Mucosa of rectum (tissue), 2 donors: ENCODE results near the gene COL1A1.

ENCODE experiments used
- H3K27ac ChIP-seq, 2 donors: one replicate each; pipeline ENCODE4 v1.7.0; 2013; ENCODE audit warnings: inconsistent platforms in 2 of 2, low read depth in 2 of 2, low read length in 2 of 2
- H3K27me3 ChIP-seq, 2 donors: one replicate each; pipeline ENCODE4 v1.7.0; 2013; ENCODE audit warnings: low read length in 2 of 2; ENCODE audit not compliant: control insufficient read depth in 2 of 2, insufficient read depth in 2 of 2
- H3K36me3 ChIP-seq, 2 donors: one replicate each; pipeline ENCODE4 v1.7.0; 2013; ENCODE audit warnings: low read length in 2 of 2; ENCODE audit not compliant: control insufficient read depth in 2 of 2, insufficient read depth in 2 of 2
- H3K4me1 ChIP-seq, 2 donors: one replicate each; pipeline ENCODE4 v1.7.0; 2013; ENCODE audit warnings: low read length in 2 of 2, mild to moderate bottlenecking in 1 of 2; ENCODE audit not compliant: control insufficient read depth in 2 of 2, insufficient read depth in 2 of 2
- H3K4me3 ChIP-seq, 2 donors: one replicate each; pipeline ENCODE4 v1.7.0; 2013; ENCODE audit warnings: low read length in 2 of 2
- H3K9ac ChIP-seq, 2 donors: one replicate each; pipeline ENCODE4 v1.7.0; 2013; ENCODE audit warnings: low read length in 2 of 2, low read depth in 1 of 2, mild to moderate bottlenecking in 1 of 2
- H3K9me3 ChIP-seq, 2 donors: one replicate each; pipeline ENCODE4 v1.7.0; 2013; ENCODE audit warnings: low read length in 2 of 2; ENCODE audit not compliant: control insufficient read depth in 2 of 2
- donor health status: healthy.
- donor health status: Normal muscosa, but diverticular disease.

Gene COL1A1

DNA sequence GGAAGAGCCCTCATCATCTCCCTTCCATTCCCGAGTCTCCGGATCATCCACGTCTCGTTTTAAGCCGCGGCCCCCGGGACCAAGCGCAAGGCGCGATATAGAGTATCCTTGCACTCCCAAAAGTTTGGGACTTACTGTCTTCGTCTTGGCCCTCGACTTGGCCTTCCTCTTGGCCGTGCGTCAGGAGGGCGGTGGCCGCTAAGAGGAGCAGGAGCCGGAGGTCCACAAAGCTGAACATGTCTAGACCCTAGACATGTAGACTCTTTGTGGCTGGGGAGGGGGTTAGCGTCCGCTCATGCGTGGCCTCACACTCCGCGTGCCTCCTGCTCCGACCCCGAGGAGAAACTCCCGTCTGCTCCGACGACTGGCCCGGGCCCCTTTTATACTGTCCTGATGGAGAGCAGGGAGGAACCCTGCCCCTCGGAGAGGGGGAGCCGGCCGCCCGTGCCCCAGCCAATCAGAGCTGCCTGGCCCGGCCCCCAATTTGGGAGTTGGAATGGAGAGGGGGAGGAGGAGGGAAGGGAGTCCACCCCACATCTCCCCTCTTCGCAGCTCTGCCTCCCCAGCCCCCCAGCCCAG, at the start of gene COL1A1:
Gene COL1A1 (minus strand): TSS at position 356 of the 579 bp plus-strand sequence. CDS start 118 bp downstream, at position 238.
- Histone ChIP-seq H3K9ac (peak within 1 kb of the TSS; percentile 66 to 68), H3K4me1 (peaks cover 13% of the 10 kb centered on the region in 2 donors), H3K27me3 (peaks cover 11 to 30% of the 10 kb centered on the region in 2 donors)

GRCh38 chr17:50248255-50248654, 46.8 kb upstream of the COL1A1 start:
- Histone ChIP-seq H3K9ac (no peak overlapping the region), H3K27ac (no peak overlapping the region), H3K4me3 (no peak overlapping the region), H3K27me3 (no peaks in the 10 kb centered on the region), H3K4me1 (no peaks in the 10 kb centered on the region), H3K36me3 (no peaks in the 10 kb centered on the region), H3K9me3 (no peaks in the 10 kb centered on the region)

More for the DNA sequence above, at the start of gene COL1A1:
- Histone ChIP-seq H3K9me3 (no peaks in the 10 kb centered on the region), H3K4me3 (peak within 1 kb of the TSS; percentile 47 to 71), H3K36me3 (peaks cover 6 to 10% of the 10 kb centered on the region in 2 donors), H3K27ac (peak within 1 kb of the TSS; percentile 85 to 90)

- no peaks in the 10 kb centered on the region for H3K9me3 ChIP-seq
- H3K27ac ChIP-seq: no peak overlapping the region
- H3K4me1 ChIP-seq: no peaks in the 10 kb centered on the region
- H3K36me3 ChIP-seq: no peaks in the 10 kb centered on the region
- no peaks in the 10 kb centered on the region for H3K27me3 ChIP-seq
- H3K4me3 ChIP-seq: no peak overlapping the region
- H3K9ac ChIP-seq: no peak overlapping the region
Measured at GRCh38 chr17:50244771-50245170, 43.3 kb upstream of the COL1A1 start.

- no peak overlapping the region for H3K9ac ChIP-seq
- no peak overlapping the region for H3K27ac ChIP-seq
- no peaks in the 10 kb centered on the region for H3K36me3 ChIP-seq
- H3K4me3 ChIP-seq: no peak overlapping the region
- no peaks in the 10 kb centered on the region for H3K9me3 ChIP-seq
- H3K27me3 ChIP-seq: peaks cover 0 to 4% of the 10 kb centered on the region in 2 donors
- H3K4me1 ChIP-seq: no peaks in the 10 kb centered on the region
Measured at GRCh38 chr17:50241431-50241830, 40.0 kb upstream of the COL1A1 start.

- no peak overlapping the region for H3K27ac ChIP-seq
- H3K4me3 ChIP-seq: no peak overlapping the region
- no peaks in the 10 kb centered on the region for H3K9me3 ChIP-seq
- no peak overlapping the region for H3K9ac ChIP-seq
- peaks cover 0 to 4% of the 10 kb centered on the region in 2 donors for H3K27me3 ChIP-seq
- no peaks in the 10 kb centered on the region for H3K36me3 ChIP-seq
- H3K4me1 ChIP-seq: no peaks in the 10 kb centered on the region
Measured at GRCh38 chr17:50240851-50241250, 39.4 kb upstream of the COL1A1 start.

GRCh38 chr17:50239937-50240336, 38.5 kb upstream of the COL1A1 start:
- Histone ChIP-seq H3K36me3 (no peaks in the 10 kb centered on the region), H3K27ac (no peak overlapping the region), H3K27me3 (peaks cover 0 to 4% of the 10 kb centered on the region in 2 donors), H3K9me3 (no peaks in the 10 kb centered on the region), H3K4me1 (no peaks in the 10 kb centered on the region), H3K9ac (no peak overlapping the region), H3K4me3 (no peak overlapping the region)

GRCh38 chr17:50238601-50239280, 37.3 kb upstream of the COL1A1 start:
- H3K36me3 ChIP-seq: no peaks in the 10 kb centered on the region
- no peak overlapping the region for H3K27ac ChIP-seq
- peaks cover 0 to 4% of the 10 kb centered on the region in 2 donors for H3K27me3 ChIP-seq
- H3K9ac ChIP-seq: no peak overlapping the region
- H3K4me1 ChIP-seq: no peaks in the 10 kb centered on the region
- H3K4me3 ChIP-seq: no peak overlapping the region
- no peaks in the 10 kb centered on the region for H3K9me3 ChIP-seq

DNA sequence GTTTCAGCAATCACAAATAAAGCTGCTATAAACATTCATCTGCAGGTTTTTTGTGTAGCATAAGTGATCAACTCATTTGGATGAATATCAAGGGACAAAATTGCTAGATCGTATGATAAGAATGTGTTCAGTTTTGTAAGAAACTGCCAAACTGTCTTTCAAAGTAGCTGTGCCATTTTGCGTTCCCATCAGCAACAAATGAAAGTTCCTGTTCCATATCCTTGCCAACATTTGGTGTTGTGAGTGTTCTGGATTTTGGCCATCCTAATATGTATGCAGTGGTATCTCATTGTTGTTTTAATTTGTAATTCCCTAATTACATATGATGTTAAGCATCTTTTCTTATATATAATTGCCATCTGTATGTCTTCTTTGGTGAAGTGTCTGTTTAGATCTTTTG, 36.5 kb upstream of the COL1A1 start:
- no peaks in the 10 kb centered on the region for H3K9me3 ChIP-seq
- H3K36me3 ChIP-seq: no peaks in the 10 kb centered on the region
- no peaks in the 10 kb centered on the region for H3K4me1 ChIP-seq
- no peak overlapping the region for H3K4me3 ChIP-seq
- H3K9ac ChIP-seq: no peak overlapping the region
- peaks cover 4% of the 10 kb centered on the region in 2 donors for H3K27me3 ChIP-seq
- no peak overlapping the region for H3K27ac ChIP-seq

GRCh38 chr17:50234581-50234980, 33.1 kb upstream of the COL1A1 start:
- H3K36me3 ChIP-seq: no peaks in the 10 kb centered on the region
- H3K4me1 ChIP-seq: no peaks in the 10 kb centered on the region
- H3K9ac ChIP-seq: no peak overlapping the region
- no peaks in the 10 kb centered on the region for H3K9me3 ChIP-seq
- H3K4me3 ChIP-seq: no peak overlapping the region
- peaks cover 4% of the 10 kb centered on the region in 2 donors for H3K27me3 ChIP-seq
- H3K27ac ChIP-seq: no peak overlapping the region

- Histone ChIP-seq H3K36me3 (no peaks in the 10 kb centered on the region), H3K9me3 (no peaks in the 10 kb centered on the region), H3K27ac (no peak overlapping the region), H3K4me3 (no peak overlapping the region), H3K27me3 (no peaks in the 10 kb centered on the region), H3K9ac (no peak overlapping the region), H3K4me1 (peaks cover 0 to 4% of the 10 kb centered on the region in 2 donors)
Measured at GRCh38 chr17:50225701-50226240, 24.3 kb upstream of the COL1A1 start.
